Adipose tissue (tissue), 3 donors: ENCODE data around the gene AGBL1. TPM values are rescaled to one million over a fixed set of nuclear protein-coding genes. Genes with fewer than 3 reads are reported as not detected.

Source experiments
- H3K27ac ChIP-seq: one replicate; pipeline ENCODE4 v1.5.1; 2013; ENCODE audit warnings: low read depth, low read length
- WGBS, 3 donors: extraction: QIAGEN DNeasy Blood & Tissue Kit; methylation state at CpG; one replicate each; pipeline ENCODE4 v1.1.7; 2013; 5-methylcytosine and 5-hydroxymethylcytosine counted together
- polyA plus RNA-seq, 3 donors: library from polyadenylated mRNA; stranded (reverse); fragments of 200-250 nt; gene quantifications; one replicate each; pipeline ENCODE4 v1.2.3, GENCODE V29; 2013
- donor health status: healthy with polysubstance abuse.
- donor health status: Bipolar disorder and iron deficiency.
- donor health status: healthy.

Gene AGBL1
- not detected for polyA plus RNA-seq

DNA sequence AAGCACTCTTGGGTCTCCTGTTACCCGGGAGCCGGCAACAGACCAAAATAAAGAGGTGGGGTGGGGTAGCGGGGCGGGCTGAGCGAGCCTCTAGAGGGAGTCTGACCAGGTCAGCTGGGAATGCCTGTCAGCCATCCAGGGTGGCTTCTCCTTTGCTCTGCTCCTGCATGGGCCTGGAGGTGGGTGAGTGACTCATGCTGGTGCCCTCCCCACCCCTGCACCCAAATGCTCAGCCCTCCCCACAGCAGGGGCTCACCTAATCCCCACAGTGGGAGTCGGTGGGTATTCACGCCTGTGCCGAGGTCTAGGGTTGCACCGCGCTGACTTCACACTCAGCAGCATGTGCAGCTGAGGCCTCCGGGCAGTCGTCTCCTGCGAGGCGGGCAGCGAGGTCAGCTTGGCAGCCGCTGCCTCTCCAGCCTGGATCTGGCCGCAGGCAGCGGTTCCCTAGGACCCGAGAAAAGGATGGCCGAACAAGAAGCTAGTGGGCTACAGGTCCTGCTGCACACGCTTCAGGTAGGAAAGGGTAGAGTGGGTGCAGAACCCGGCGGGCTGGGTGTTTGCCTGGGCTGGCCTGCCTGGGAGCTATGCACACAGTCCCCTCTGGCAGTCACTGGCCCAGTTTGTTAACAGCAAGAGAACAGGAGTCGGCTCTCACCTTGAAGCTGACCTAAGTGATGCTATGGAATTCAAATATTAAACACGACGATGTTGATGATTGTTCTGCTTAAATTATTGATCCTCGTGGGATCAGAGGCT lies at the start of gene AGBL1:
Gene AGBL1, plus strand, starts transcription at position 364 of the 759 bp plus-strand sequence.
- WGBS, 3 donors: 64 to 81% (median 80%) methylated on average over 26 to 27 of the region's 27 CpGs
- no peak within 1 kb of the TSS for H3K27ac ChIP-seq

DNA sequence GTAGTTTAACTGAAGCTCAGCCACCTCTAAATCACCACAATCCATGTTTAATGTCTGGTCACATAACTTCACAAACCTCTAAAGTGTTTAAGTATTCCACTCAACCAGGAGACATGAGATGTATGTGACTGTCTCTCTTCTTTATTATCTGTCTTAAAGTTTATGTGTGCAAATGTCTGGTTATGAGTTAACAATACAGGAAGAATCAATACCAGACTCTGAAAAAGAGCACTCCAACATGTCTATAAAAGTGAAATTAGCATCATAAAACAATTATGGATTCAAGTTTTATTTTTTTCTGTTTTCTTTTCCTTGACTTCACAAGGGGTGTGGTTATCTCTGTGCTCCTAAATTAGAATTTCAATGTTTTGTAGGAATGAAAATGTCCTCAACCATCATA lies 44.8 kb upstream of the AGBL1 start:
- no peak overlapping the region for H3K27ac ChIP-seq

- 66 to 68% (median 67%) methylated on average over 1 of the region's 1 CpG for WGBS, 3 donors
- H3K27ac ChIP-seq: no peak overlapping the region
Observed at GRCh38 chr15:86036243-86036642, 43.4 kb upstream of the AGBL1 start.

- H3K27ac ChIP-seq: no peak overlapping the region
- WGBS, 3 donors: 89 to 100% (median 91%) methylated on average over 1 of the region's 1 CpG
Observed at GRCh38 chr15:86038491-86038890, 41.2 kb upstream of the AGBL1 start.

- 70 to 83% (median 72%) methylated on average over 6 of the region's 6 CpGs for WGBS, 3 donors
- H3K27ac ChIP-seq: no peak overlapping the region
Observed at GRCh38 chr15:86040356-86041033, 39.2 kb upstream of the AGBL1 start.

DNA sequence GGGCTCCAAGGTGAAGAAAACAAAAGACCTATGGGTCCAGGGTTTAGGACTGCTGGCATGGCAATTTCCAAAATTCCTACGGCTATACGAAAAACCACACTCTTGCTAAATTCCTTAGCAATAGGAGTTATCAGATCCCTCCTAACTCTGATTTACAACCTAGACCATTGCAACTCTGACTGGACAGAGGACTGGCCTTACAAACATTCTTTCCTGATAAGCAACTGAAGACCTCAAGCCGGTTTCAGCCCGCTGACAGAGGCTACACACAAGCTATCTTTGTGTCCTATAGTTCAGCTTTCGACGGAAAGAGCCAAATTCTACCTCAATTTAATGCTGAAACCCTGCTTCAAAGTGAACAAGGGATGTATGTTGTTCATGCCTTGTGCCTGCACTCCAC lies 38.3 kb upstream of the AGBL1 start:
- 34 to 47% (median 43%) methylated on average over 6 of the region's 6 CpGs for WGBS, 3 donors
- H3K27ac ChIP-seq: no peak overlapping the region

- WGBS, 3 donors: 79 to 98% (median 89%) methylated on average over 1 of the region's 1 CpG
- H3K27ac ChIP-seq: no peak overlapping the region
Observed at GRCh38 chr15:86042226-86042625, 37.4 kb upstream of the AGBL1 start.

- no peak overlapping the region for H3K27ac ChIP-seq
- WGBS, 3 donors: 0 to 13% (median 12%) methylated on average over 1 of the region's 1 CpG
Observed at GRCh38 chr15:86044981-86045380, 34.7 kb upstream of the AGBL1 start.

DNA sequence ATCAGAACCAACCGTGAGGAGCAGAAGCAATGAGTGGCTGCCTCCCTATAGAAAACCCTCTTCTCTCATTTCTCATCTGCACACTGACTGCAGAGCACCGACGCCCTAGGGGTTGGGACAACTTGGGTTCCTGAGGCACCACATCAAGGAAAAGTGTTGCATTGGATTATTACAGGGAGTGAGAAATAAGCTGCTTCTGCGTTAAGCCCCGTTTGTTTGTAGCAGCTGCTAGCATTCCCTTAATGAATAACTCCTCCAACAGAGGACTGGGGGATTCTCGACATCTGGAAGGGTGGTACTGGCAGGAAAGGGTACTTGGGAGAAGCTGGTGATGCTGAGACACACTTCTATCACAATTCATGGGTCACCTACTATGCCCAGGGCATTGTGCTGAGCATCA lies 25.3 kb upstream of the AGBL1 start:
- H3K27ac ChIP-seq: no peak overlapping the region
- WGBS, 3 donors: 41 to 86% (median 81%) methylated on average over 6 of the region's 6 CpGs

DNA sequence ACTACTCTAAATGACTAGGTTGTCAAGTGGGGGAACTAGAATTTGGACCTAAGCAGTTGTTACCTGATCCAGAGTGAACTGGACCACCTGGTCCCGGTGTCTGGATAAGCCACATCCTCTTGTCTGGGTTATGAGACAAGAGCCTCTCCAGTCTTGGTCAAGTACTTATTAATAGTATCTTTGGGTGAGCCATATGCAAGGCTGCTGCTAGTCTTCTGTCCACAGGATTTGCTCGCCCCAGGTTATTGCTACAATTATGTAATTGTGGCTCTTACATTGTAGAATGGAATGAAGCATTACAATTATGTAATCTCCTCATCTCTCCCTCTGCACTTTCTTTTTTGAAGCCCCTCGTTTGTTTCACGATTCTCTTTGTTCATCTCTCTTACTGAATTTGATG lies 24.0 kb upstream of the AGBL1 start:
- WGBS, 3 donors: 66 to 77% (median 70%) methylated on average over 4 of the region's 4 CpGs
- H3K27ac ChIP-seq: no peak overlapping the region

- WGBS, 3 donors: 57 to 75% (median 65%) methylated on average over 4 of the region's 4 CpGs
- H3K27ac ChIP-seq: no peak overlapping the region
Observed at GRCh38 chr15:86059851-86060250, 19.8 kb upstream of the AGBL1 start.

DNA sequence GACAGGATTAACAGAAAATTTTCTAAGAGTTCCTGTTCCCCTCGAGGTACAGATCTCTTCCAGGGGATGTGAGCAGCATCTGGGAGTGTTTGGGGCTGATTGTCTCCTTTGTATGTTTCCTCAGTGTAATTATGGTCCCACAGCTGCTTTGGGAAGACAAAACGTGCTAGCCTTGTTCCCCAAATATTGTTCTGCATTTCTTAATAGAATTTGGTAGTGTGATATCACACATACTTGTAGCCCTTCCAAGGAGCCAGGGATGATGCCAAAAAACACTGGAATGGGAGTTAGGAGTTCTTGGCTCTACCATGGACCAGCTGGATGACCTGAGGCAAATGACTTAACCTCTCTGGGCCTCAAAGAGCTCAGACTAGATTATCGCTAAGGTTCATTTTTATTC lies 19.0 kb upstream of the AGBL1 start:
- WGBS, 3 donors: 40 to 50% (median 46%) methylated on average over 3 of the region's 3 CpGs
- no peak overlapping the region for H3K27ac ChIP-seq

DNA sequence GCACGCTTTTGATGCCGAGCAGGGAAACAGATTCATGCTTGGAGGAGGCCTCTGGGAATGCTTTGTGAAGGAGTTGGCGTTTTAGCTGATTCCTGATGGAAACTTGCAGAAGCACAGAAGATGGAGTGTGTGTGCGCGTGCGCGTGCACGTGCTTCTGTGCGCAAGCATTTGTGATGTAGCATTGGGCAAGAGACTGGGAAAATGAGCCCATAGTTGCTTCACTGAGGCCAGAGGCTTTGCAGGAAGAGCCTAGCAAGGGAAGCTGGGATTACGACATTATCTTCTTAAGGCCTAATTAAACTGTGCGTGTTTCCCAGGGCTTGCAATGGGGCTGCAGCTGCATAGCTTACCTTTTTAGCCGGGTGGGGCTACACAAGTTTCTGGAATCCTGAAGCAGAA lies 18.1 kb upstream of the AGBL1 start:
- no peak overlapping the region for H3K27ac ChIP-seq
- WGBS, 3 donors: 81 to 91% (median 82%) methylated on average over 12 of the region's 12 CpGs

DNA sequence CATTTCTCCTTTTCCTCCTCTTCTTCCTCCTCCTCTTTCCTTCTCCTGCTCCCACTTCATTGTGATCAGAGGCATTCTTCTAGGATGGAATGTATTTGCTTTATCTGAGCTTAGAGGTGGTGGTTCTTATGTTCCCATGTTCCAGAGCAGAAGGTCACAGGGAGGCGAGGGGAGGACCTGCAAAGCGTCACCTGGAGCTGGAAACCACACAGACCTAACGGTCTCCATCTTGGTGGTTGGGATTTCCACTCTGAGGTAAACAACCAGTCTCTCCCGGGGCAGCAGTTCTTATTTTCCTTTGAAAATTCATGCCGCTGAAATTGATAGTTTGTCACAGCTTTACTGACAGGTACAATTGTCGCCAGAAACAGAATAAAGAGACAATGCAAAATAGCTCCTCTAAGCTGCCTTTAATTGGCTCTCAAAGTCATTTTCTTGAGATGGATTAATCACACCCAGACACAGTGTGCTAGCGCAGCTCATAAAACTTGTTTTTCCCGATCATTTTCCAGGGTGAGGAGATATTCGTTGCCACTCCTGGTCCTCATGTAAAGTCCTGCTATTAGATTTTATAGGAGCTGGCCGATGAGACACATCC lies 16.9 kb upstream of the AGBL1 start:
- H3K27ac ChIP-seq: no peak overlapping the region
- WGBS, 3 donors: 48 to 79% (median 74%) methylated on average over 10 of the region's 10 CpGs

- no peak overlapping the region for H3K27ac ChIP-seq
- 59 to 84% (median 82%) methylated on average over 13 of the region's 13 CpGs for WGBS, 3 donors
Observed at GRCh38 chr15:86063356-86064095, 16.1 kb upstream of the AGBL1 start.

GRCh38 chr15:86064326-86064725 lies 15.3 kb upstream of the AGBL1 start:
- no peak overlapping the region for H3K27ac ChIP-seq
- 78 to 91% (median 88%) methylated on average over 8 of the region's 8 CpGs for WGBS, 3 donors

GRCh38 chr15:86066174-86066834 lies 13.4 kb upstream of the AGBL1 start:
- H3K27ac ChIP-seq: no peak overlapping the region
- WGBS, 3 donors: 68 to 83% (median 76%) methylated on average over 6 of the region's 6 CpGs

DNA sequence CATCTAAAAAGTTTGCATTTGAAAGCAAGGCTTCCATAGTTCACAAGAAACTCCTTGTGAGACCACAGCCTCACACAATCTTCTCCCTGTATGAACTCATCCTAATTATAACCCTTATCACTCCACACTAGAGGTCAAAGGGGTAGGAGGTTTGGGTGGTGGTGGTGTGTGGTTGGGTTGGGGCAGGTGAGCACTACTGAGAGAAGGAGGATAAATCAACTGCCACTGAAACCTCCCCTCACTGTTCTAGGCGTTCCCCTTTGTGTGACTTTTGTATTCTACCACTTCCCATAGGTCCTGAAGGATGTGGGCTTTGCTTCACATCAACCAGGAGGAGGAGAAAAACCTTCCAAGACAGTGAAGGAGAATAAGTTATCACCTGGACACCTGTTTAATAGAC lies 6.4 kb upstream of the AGBL1 start:
- H3K27ac ChIP-seq: no peak overlapping the region
- 5 to 67% (median 67%) methylated on average over 1 of the region's 1 CpG for WGBS, 3 donors

GRCh38 chr15:86076468-86076867 lies 3.2 kb upstream of the AGBL1 start:
- H3K27ac ChIP-seq: no peak overlapping the region
- WGBS, 3 donors: 25 to 64% (median 52%) methylated on average over 3 of the region's 3 CpGs
